ENCODE results near the gene GTPBP3. TPM values are rescaled to one million over a fixed set of nuclear protein-coding genes. Genes with fewer than 3 reads are reported as not detected.

The GTPBP3 gene
- total RNA-seq, 1 donor from 2014 or later, result 256 TPM

DNA sequence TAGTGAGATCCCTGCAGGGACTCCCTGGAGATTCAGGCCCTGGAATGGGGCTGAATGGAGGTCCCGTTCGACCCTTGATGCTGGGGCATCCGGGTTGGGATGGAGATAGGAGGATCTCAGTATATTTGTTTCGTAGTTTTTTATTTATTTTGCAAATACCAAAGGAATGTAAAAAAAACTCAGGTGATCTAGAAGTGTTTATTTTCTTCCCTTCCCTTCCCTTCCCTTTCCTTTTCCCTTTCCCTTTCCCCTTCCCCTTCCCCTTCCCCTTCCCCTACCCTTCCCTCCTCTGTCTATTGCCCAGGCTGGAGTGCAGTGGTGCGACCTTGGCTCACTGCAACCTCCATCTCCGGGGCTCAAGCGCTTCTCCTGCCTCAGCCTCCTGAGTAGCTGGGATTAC lies 4.5 kb downstream of the GTPBP3 start:
- DNase-seq (ENCODE audit: low spot score in 2 of 2), result no peak
- Histone ChIP-seq H3K27ac (no peak overlapping the region), H3K36me3 (peaks cover 5 to 8% of the 10 kb centered on the region in 2 donors), H3K9me3 (no peaks in the 10 kb centered on the region), H3K4me1 (peaks cover 10 to 15% of the 10 kb centered on the region in 2 donors), H3K4me3 (no peak overlapping the region), H3K27me3 (no peaks in the 10 kb centered on the region)
- intact Hi-C loops (cut with DNase I), result no loop called here
- TF ChIP-seq, protein P1, sequence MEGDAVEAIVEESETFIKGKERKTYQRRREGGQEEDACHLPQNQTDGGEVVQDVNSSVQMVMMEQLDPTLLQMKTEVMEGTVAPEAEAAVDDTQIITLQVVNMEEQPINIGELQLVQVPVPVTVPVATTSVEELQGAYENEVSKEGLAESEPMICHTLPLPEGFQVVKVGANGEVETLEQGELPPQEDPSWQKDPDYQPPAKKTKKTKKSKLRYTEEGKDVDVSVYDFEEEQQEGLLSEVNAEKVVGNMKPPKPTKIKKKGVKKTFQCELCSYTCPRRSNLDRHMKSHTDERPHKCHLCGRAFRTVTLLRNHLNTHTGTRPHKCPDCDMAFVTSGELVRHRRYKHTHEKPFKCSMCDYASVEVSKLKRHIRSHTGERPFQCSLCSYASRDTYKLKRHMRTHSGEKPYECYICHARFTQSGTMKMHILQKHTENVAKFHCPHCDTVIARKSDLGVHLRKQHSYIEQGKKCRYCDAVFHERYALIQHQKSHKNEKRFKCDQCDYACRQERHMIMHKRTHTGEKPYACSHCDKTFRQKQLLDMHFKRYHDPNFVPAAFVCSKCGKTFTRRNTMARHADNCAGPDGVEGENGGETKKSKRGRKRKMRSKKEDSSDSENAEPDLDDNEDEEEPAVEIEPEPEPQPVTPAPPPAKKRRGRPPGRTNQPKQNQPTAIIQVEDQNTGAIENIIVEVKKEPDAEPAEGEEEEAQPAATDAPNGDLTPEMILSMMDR (IDR thresholded peaks at IDR 0.05), result no peak

DNA sequence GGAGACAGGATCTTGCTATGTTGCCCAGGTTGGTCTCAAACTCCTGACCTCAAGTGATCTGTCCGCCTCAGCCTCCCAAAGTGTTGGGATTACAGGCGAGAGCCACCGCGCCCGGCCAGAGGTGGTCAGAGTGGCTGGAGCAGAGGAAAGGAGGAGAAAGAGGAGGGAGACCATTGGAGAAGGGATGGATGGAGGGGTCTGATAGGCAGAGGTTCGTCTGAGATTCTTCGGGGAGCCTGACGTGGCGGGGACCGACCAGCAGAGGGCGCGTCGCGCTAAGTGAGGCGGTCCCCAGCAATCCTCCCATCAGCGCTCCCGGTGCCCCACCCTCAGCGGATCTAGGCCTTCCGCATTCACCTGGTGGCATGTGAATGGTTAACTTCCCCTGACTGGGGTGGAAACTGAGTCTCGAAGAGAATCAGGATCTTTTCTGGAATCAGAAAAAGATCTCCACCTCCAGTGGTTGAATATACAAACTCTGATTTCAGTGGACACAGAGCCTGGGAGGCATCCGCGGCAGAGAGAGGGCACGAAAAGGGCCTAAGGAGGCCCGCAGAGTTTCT lies 8.8 kb downstream of the GTPBP3 start:
- TF ChIP-seq, protein P1 (IDR thresholded peaks at IDR 0.05), result peak; percentile 93 to 96 (median 96)
- H3K36me3 ChIP-seq, result peaks cover 3% of the 10 kb centered on the region in 2 donors
- DNase-seq (ENCODE audit: low spot score in 2 of 2), result peak in 1 of 2 donors; percentile 88
- no peak overlapping the region for H3K4me3 ChIP-seq
- H3K4me1 ChIP-seq, result peaks cover 5 to 32% of the 10 kb centered on the region in 2 donors
- H3K27me3 ChIP-seq, result no peaks in the 10 kb centered on the region
- peak overlapping the region; percentile 87 to 90 for H3K27ac ChIP-seq
- intact Hi-C loops (cut with DNase I), result loop anchor here (1.0 to 2.0 kb wide), 3 partner anchors 40 to 123 kb away; no protein-coding TSS in a partner anchor
- no peaks in the 10 kb centered on the region for H3K9me3 ChIP-seq

DNA sequence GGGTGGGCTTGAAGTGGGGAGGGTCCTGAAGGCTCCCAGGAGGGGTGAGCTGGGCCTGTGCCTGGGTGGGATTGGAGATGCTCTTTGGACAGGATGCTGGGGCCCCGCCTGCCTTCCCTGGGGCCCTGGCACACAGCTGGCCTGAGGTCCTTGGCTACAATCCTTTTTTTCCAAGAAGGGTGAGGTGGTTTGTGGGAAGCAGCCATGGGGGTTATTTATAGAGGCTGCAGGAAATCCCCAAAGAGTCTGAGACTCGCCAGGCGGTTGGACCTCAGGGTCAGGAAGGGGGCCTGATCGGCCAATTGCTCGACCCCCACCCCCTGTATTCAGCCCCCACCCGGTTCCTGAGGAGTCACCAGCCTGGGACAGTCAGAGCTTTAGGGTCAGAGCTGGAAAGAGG lies 10.0 kb downstream of the GTPBP3 start:
- TF ChIP-seq, protein P1 (IDR thresholded peaks at IDR 0.05), result no peak
- H3K27me3 ChIP-seq, result no peaks in the 10 kb centered on the region
- peaks cover 0 to 3% of the 10 kb centered on the region in 2 donors for H3K36me3 ChIP-seq
- intact Hi-C loops (cut with DNase I), result loop anchor here (2.0 kb wide), 1 partner anchor 121 kb away; no protein-coding TSS in a partner anchor
- H3K4me3 ChIP-seq, result no peak overlapping the region
- DNase-seq (ENCODE audit: low spot score in 2 of 2), result peak in 1 of 2 donors; percentile 81
- H3K9me3 ChIP-seq, result no peaks in the 10 kb centered on the region
- H3K4me1 ChIP-seq, result peaks cover 5 to 32% of the 10 kb centered on the region in 2 donors
- peak overlapping the region; percentile 87 to 90 for H3K27ac ChIP-seq

DNA sequence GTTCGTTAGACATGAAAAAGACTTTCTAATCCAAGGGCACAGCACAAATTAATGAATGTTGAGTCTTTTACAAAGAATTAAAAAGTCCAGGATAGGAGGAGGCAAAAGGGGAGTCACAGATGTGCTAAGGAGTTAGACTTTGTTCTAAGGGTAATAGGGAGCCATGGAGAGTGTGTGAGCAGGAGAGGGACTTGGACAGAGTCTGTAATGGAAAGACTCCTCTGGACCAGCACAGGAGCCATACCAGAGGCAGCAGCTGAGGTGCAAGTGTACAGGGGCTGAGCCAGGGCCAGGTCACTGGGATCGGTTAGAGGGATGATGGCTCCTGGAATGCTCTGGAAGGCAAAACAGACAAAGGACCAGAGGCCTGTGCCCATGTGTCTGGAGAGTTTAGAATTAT lies 10.5 kb downstream of the GTPBP3 start:
- no peak overlapping the region for H3K4me3 ChIP-seq
- H3K4me1 ChIP-seq, result peaks cover 5 to 32% of the 10 kb centered on the region in 2 donors
- H3K36me3 ChIP-seq, result peaks cover 0 to 3% of the 10 kb centered on the region in 2 donors
- peak overlapping the region; percentile 87 to 90 for H3K27ac ChIP-seq
- no peaks in the 10 kb centered on the region for H3K27me3 ChIP-seq
- TF ChIP-seq, protein P1 (IDR thresholded peaks at IDR 0.05), result no peak
- intact Hi-C loops (cut with DNase I), result loop anchor here (2.0 kb wide), 1 partner anchor 121 kb away; no protein-coding TSS in a partner anchor
- no peaks in the 10 kb centered on the region for H3K9me3 ChIP-seq
- no peak for DNase-seq (ENCODE audit: low spot score in 2 of 2)

DNA sequence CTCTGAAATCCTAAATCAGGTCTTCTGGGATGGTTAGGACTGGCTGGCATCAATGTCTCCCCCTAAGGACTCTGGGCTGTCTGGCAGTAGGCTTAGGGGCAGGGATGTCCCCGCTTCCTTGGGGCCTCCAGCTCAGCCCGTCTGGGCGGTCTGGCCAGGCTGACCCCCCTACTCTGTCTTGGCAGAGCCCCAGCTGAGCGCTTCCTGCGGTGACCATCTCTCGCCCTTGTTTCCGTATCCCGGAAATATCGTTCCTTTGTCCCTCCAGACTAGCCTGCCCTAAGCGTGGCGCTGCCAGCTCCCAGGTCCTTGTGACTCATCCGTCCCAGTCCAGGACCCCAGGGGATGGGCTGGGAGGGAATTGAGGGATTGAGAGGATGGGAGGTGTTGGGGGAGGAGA lies 11.3 kb downstream of the GTPBP3 start:
- H3K27me3 ChIP-seq, result no peaks in the 10 kb centered on the region
- H3K27ac ChIP-seq, result peak overlapping the region; percentile 87 to 90
- DNase-seq (ENCODE audit: low spot score in 2 of 2), result peak; percentile 40 to 92
- H3K36me3 ChIP-seq, result no peaks in the 10 kb centered on the region
- TF ChIP-seq, protein P1 (IDR thresholded peaks at IDR 0.05), result no peak
- peaks cover 5 to 32% of the 10 kb centered on the region in 2 donors for H3K4me1 ChIP-seq
- intact Hi-C loops (cut with DNase I), result no loop called here
- H3K9me3 ChIP-seq, result no peaks in the 10 kb centered on the region
- H3K4me3 ChIP-seq, result peak overlapping the region in 1 of 2 donors; percentile 34
